ENCODE results near the gene SCGB3A1.

The SCGB3A1 gene

GRCh38 chr5:180548563-180548962, 42.7 kb downstream of the SCGB3A1 start:
- no peak for TF ChIP-seq EP300 (IDR thresholded peaks at IDR 0.05; ENCODE audit: borderline replicate concordance)
- no peak for TF ChIP-seq TAF1 (IDR thresholded peaks at IDR 0.05; ENCODE audit: low read depth)
- no peak for TF ChIP-seq ZBTB7A (IDR thresholded peaks at IDR 0.05; ENCODE audit: low read depth)
- no peak for TF ChIP-seq TCF12 (IDR thresholded peaks at IDR 0.05; ENCODE audit: low read depth)
- no peak for TF ChIP-seq REST (IDR thresholded peaks at IDR 0.05; ENCODE audit: low read depth)
- TF ChIP-seq, protein P1, sequence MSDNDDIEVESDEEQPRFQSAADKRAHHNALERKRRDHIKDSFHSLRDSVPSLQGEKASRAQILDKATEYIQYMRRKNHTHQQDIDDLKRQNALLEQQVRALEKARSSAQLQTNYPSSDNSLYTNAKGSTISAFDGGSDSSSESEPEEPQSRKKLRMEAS (IDR thresholded peaks at IDR 0.05), result no peak
- TF ChIP-seq YY1 (IDR thresholded peaks at IDR 0.05; ENCODE audit: low read depth), result no peak
- TF ChIP-seq TEAD4 (IDR thresholded peaks at IDR 0.05), result no peak
- TF ChIP-seq, protein P2, sequence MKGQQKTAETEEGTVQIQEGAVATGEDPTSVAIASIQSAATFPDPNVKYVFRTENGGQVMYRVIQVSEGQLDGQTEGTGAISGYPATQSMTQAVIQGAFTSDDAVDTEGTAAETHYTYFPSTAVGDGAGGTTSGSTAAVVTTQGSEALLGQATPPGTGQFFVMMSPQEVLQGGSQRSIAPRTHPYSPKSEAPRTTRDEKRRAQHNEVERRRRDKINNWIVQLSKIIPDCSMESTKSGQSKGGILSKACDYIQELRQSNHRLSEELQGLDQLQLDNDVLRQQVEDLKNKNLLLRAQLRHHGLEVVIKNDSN (IDR thresholded peaks at IDR 0.05), result no peak
- no peak for TF ChIP-seq RAD21 (IDR thresholded peaks at IDR 0.05; ENCODE audit: low read depth)
- TF ChIP-seq EGR1 (IDR thresholded peaks at IDR 0.05), result no peak
- TF ChIP-seq NFIC (IDR thresholded peaks at IDR 0.05), result no peak

GRCh38 chr5:180545248-180545647, 46.1 kb downstream of the SCGB3A1 start:
- TF ChIP-seq REST (IDR thresholded peaks at IDR 0.05; ENCODE audit: low read depth) (no peak), CREB1 (IDR thresholded peaks at IDR 0.05; ENCODE audit: low read depth) (no peak), NFIC (IDR thresholded peaks at IDR 0.05) (no peak), CEBPB (IDR thresholded peaks at IDR 0.05) (no peak), FOXM1 (IDR thresholded peaks at IDR 0.05; ENCODE audit: borderline replicate concordance, low read depth) (no peak), TCF12 (IDR thresholded peaks at IDR 0.05; ENCODE audit: low read depth) (no peak), EGR1 (IDR thresholded peaks at IDR 0.05) (no peak), YY1 (IDR thresholded peaks at IDR 0.05; ENCODE audit: low read depth) (no peak), ZBTB7A (IDR thresholded peaks at IDR 0.05; ENCODE audit: low read depth) (no peak)
- TF ChIP-seq, protein P2 (IDR thresholded peaks at IDR 0.05), result no peak
- TF ChIP-seq, protein P1 (IDR thresholded peaks at IDR 0.05), result no peak

DNA sequence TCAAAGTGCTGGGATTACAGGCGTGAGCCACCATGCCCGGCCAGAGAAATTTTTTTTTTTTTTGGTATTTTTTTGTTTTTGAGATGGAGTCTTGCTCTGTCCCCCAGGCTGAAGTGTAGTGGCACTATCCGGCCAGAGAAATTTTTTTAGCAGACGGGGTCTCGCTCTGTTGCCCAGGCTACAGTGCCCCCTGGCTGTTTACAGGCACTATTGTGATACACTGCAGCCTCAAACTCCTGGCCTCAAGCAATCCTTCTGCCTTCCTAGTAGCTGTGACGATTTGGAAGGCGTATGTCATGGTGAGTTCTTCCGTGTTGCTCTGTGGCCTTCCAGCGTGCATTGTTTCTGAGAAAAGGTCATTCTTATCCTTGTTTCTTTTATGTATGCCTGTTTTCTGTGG, 49.6 kb downstream of the SCGB3A1 start:
- TF ChIP-seq TAF1 (IDR thresholded peaks at IDR 0.05; ENCODE audit: low read depth) (no peak), EGR1 (IDR thresholded peaks at IDR 0.05) (no peak), TEAD4 (IDR thresholded peaks at IDR 0.05) (no peak), EP300 (IDR thresholded peaks at IDR 0.05; ENCODE audit: borderline replicate concordance) (no peak)
- TF ChIP-seq, protein P2 (IDR thresholded peaks at IDR 0.05), result no peak
- TF ChIP-seq, protein P1 (IDR thresholded peaks at IDR 0.05), result no peak

All from Ishikawa (cell line).